B cell (primary cell): Measurements from ENCODE around the gene KCNJ6. TPM values are rescaled to one million over a fixed set of nuclear protein-coding genes. Genes with fewer than 3 reads are reported as not detected.

Source experiments
- ATAC-seq: fragments of 200-7000 bp; cut with Tn5 transposase; one replicate; pipeline ENCODE4 v1.10.0; 2021; ENCODE audit warnings: low read depth, mild to moderate bottlenecking, moderate number of reproducible peaks, moderate library complexity
- CTCF ChIA-PET: fragments of 350-600 bp; sonication (Branson Sonifier 250); formaldehyde crosslinking; loops from one replicate; lab custom pipeline; 2021; ENCODE audit warnings: antibody characterized with exemption, inconsistent platforms; lab: Charles Lee
- POLR2A ChIA-PET: fragments of 350-600 bp; sonication (Branson Sonifier 250); formaldehyde crosslinking; loops from one replicate; lab custom pipeline; 2021; ENCODE audit warnings: antibody characterized with exemption; lab: Charles Lee
- DNase-seq: peaks from one replicate; pipeline ENCODE4 v3.0.0; 2013
- H2AFZ ChIP-seq: 2 replicates; pipeline ENCODE4 v1.6.1; 2012; ENCODE audit warnings: mild to moderate bottlenecking, low read depth, low read length; ENCODE audit not compliant: insufficient read depth, poor library complexity, severe bottlenecking
- H3K27ac ChIP-seq, 2 donors: 1 replicate in 1 of 2; 2 replicates in 1 of 2; pipeline ENCODE4 v1.5.1; 2012 to 2013; ENCODE audit warnings: low read length in 2 of 2, mild to moderate bottlenecking in 2 of 2, moderate library complexity in 1 of 2
- H3K27me3 ChIP-seq, 4 experiments: fragments of 200-600 bp in 1 of 4; sonication (generic) in 1 of 4; replicated peaks in 1 of 4; 1 replicate in 2 of 4; 2 replicates in 2 of 4; pipeline versions ENCODE4 v1.6.1 to v1.7.0; 2013 to 2016; ENCODE audit warnings: low read length in 3 of 4, mild to moderate bottlenecking in 2 of 4, mixed read lengths in 1 of 4, moderate library complexity in 1 of 4; ENCODE audit not compliant: insufficient read depth in 4 of 4, control insufficient read depth in 3 of 4; ENCODE audit errors: control extremely low read depth in 1 of 4
- H3K36me3 ChIP-seq, 2 experiments: replicated peaks in 1 of 2; 1 replicate in 1 of 2; 2 replicates in 1 of 2; pipeline versions ENCODE4 v1.6.1 to v1.7.1; 2013; ENCODE audit warnings: low read length in 1 of 2; ENCODE audit not compliant: insufficient read depth in 2 of 2, control insufficient read depth in 1 of 2; ENCODE audit errors: control extremely low read depth in 1 of 2, extremely low read depth in 1 of 2
- H3K4me1 ChIP-seq, 2 donors: fragments of 200-600 bp in 1 of 2; sonication (generic) in 1 of 2; 1 replicate in 1 of 2; 2 replicates in 1 of 2; pipeline versions ENCODE4 v1.5.1 to v1.6.1; 2013 to 2017; ENCODE audit warnings: low read length in 2 of 2; ENCODE audit not compliant: control insufficient read depth in 2 of 2, insufficient read depth in 2 of 2
- H3K4me2 ChIP-seq: replicated peaks from 2 replicates; pipeline ENCODE3; 2012; ENCODE audit warnings: mild to moderate bottlenecking, low read depth, low read length; ENCODE audit not compliant: poor library complexity, severe bottlenecking
- H3K4me3 ChIP-seq, 5 experiments: fragments of 200-600 bp in 1 of 5; sonication (generic) in 1 of 5; 1 replicate in 3 of 5; 2 replicates in 2 of 5; pipeline versions ENCODE4 v1.5.1 to v1.7.0; 2011 to 2016; ENCODE audit warnings: low read length in 4 of 5, mild to moderate bottlenecking in 4 of 5, low read depth in 2 of 5, control low read depth in 1 of 5, moderate library complexity in 1 of 5; ENCODE audit not compliant: insufficient read depth in 1 of 5; ENCODE audit errors: control extremely low read depth in 1 of 5, extremely low read depth in 1 of 5
- H3K79me2 ChIP-seq: fragments of 200-600 bp; sonication (generic); one replicate; pipeline ENCODE4 v1.6.0; 2016; ENCODE audit warnings: low read length; ENCODE audit not compliant: control insufficient read depth, insufficient read depth
- H3K9ac ChIP-seq: fragments of 200-600 bp; sonication (generic); 2 replicates; pipeline ENCODE4 v1.6.1; 2017; ENCODE audit warnings: mild to moderate bottlenecking, low read length, moderate library complexity
- H3K9me3 ChIP-seq, 3 donors: one replicate each; pipeline versions ENCODE4 v1.6.1 to v1.7.1; 2013; ENCODE audit warnings: low read length in 2 of 3; ENCODE audit not compliant: control insufficient read depth in 2 of 3, insufficient read depth in 1 of 3; ENCODE audit errors: control extremely low read depth in 1 of 3
- H4K20me1 ChIP-seq: 2 replicates; pipeline ENCODE4 v1.6.0; 2012; ENCODE audit warnings: mild to moderate bottlenecking, low read length; ENCODE audit not compliant: insufficient read depth, control insufficient read depth, poor library complexity, severe bottlenecking
- H3K27ac Mint-ChIP-seq: one replicate; pipeline ENCODE4 v1.8.0; 2021; ENCODE audit warnings: mixed read lengths
- H3K27me3 Mint-ChIP-seq: one replicate; pipeline ENCODE4 v1.8.0; 2021; ENCODE audit warnings: mixed read lengths
- H3K4me1 Mint-ChIP-seq: one replicate; pipeline ENCODE4 v1.8.0; 2021; ENCODE audit warnings: mixed read lengths
- H3K4me3 Mint-ChIP-seq: one replicate; pipeline ENCODE4 v1.8.0; 2021; ENCODE audit warnings: mixed read lengths
- H3K9me3 Mint-ChIP-seq: one replicate; pipeline ENCODE4 v1.8.0; 2022; ENCODE audit warnings: mixed read lengths; ENCODE audit not compliant: insufficient read depth
- CTCF ChIP-seq: fragments of 200-600 bp; IDR thresholded peaks from one replicate; pipeline ENCODE4 v1.8.0; 2022; ENCODE audit warnings: antibody characterized with exemption, mild to moderate bottlenecking
- EZH2 ChIP-seq: IDR thresholded peaks from 2 replicates; pipeline ENCODE4 v1.6.1; 2012; ENCODE audit warnings: borderline replicate concordance, low read depth, mild to moderate bottlenecking, moderate library complexity, low read length; ENCODE audit not compliant: insufficient read depth, poor library complexity, severe bottlenecking
- WGBS: methylation state at CpG from one replicate; pipeline ENCODE4 v1.1.5; 2013; ENCODE audit warnings: missing lambda C conversion rate; ENCODE audit not compliant: insufficient coverage; 5-methylcytosine and 5-hydroxymethylcytosine counted together
- intact Hi-C: fragments of 100-400 bp; cut with micrococcal nuclease; formaldehyde crosslinking; loops from one replicate; pipeline ENCODE4 v1.10.0; 2022
- polyA plus RNA-seq: library from polyadenylated mRNA; depleted of rRNA; stranded (reverse); fragments of >200 nt; gene quantifications from 2 replicates; pipeline ENCODE4 v1.2.3, GENCODE V29; 2012
- total RNA-seq, 2 donors: library from RNA; stranded (reverse); fragments of 120-200 nt in 1 of 2; gene quantifications; 1 replicate in 1 of 2; 2 replicates in 1 of 2; pipeline versions ENCODE4 v1.2.3 to v1.2.4, GENCODE V29; 2013 to 2022

KCNJ6 gene
- total and polyA plus RNA-seq, 2 donors (not counting 1 experiment from before 2014, with no cell fraction given) = not detected

- H3K4me2 ChIP-seq = no peak overlapping the region
- no peak for DNase-seq
- ATAC-seq = no peak
- no peaks in the 10 kb centered on the region for H3K36me3 ChIP-seq
- CTCF ChIA-PET = no interaction called here
- H3K27ac ChIP-seq = no peak overlapping the region
- POLR2A ChIA-PET = no interaction called here
- no peaks in the 10 kb centered on the region for H3K4me1 ChIP-seq
- H3K79me2 ChIP-seq = no peaks in the 10 kb centered on the region
- no peak overlapping the region for H3K4me3 ChIP-seq
- 51% methylated on average over 4 of the region's 4 CpGs for WGBS
- intact Hi-C loops = no loop called here
- Mint-ChIP-seq H3K4me3 (no peak overlapping the region), H3K4me1 (no peaks in the 10 kb centered on the region), H3K9me3 (no peaks in the 10 kb centered on the region), H3K27me3 (peaks cover 9% of the 10 kb centered on the region), H3K27ac (no peak overlapping the region)
- H3K9ac ChIP-seq = no peak overlapping the region
- no peaks in the 10 kb centered on the region for H4K20me1 ChIP-seq
- TF ChIP-seq CTCF = no peak
- TF ChIP-seq EZH2 = no peak
- H3K9me3 ChIP-seq = peaks cover 0 to 2% (median 0%) of the 10 kb centered on the region in 3 donors
- H2AFZ ChIP-seq = no peak overlapping the region
- no peaks in the 10 kb centered on the region for H3K27me3 ChIP-seq
Observed at GRCh38 chr21:37829447-37829846, 86.8 kb downstream of the KCNJ6 start.

- ATAC-seq = no peak
- Histone ChIP-seq H3K4me2 (no peak overlapping the region), H3K9ac (no peak overlapping the region), H3K27me3 (no peaks in the 10 kb centered on the region), H3K27ac (no peak overlapping the region), H3K4me3 (no peak overlapping the region), H2AFZ (no peak overlapping the region), H3K9me3 (peaks cover 0 to 2% (median 0%) of the 10 kb centered on the region in 3 donors), H3K36me3 (no peaks in the 10 kb centered on the region), H3K79me2 (no peaks in the 10 kb centered on the region), H4K20me1 (no peaks in the 10 kb centered on the region), H3K4me1 (no peaks in the 10 kb centered on the region)
- Mint-ChIP-seq H3K27ac (no peak overlapping the region), H3K27me3 (peaks cover 4% of the 10 kb centered on the region), H3K4me3 (no peak overlapping the region), H3K9me3 (no peaks in the 10 kb centered on the region), H3K4me1 (no peaks in the 10 kb centered on the region)
- TF ChIP-seq CTCF = no peak
- no peak for TF ChIP-seq EZH2
- ChIA-PET POLR2A (no interaction called here), CTCF (no interaction called here)
- 25% methylated on average over 2 of the region's 6 CpGs for WGBS
- DNase-seq = no peak
- intact Hi-C loops = no loop called here
Observed at GRCh38 chr21:37828991-37829390, 87.3 kb downstream of the KCNJ6 start.
